ENCODE measurements around the gene ZNF445.
"Not testable (repeated sequence)": the region's sequence is repeated elsewhere in the genome, so short reads cannot be mapped to it uniquely, and the experiment has no call there.

DNA sequence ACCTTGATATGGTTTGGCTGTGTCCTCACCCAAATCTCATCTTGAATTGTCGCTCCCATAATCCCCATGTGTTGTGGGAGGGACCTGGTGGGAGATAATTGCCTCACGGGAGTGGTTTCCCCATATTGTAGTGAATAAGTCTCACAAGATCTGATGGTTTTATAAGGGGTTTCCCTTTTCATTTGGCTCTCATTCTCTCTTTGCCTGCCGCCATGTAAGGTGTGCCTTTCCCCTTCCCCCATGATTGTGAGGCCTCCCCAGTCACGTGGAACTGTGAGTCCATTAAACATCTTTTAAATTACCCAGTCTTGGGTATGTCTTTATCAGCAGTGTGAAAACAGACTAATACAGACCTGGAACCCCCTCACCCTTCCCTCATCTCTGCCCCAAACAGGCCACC, 59.4 kb downstream of the ZNF445 start:
- TF ChIP-seq POLR2A, EP300, POLR2AphosphoS5 (IDR thresholded peaks at IDR 0.05): not testable (repeated sequence)
- TF ChIP-seq, protein P1, sequence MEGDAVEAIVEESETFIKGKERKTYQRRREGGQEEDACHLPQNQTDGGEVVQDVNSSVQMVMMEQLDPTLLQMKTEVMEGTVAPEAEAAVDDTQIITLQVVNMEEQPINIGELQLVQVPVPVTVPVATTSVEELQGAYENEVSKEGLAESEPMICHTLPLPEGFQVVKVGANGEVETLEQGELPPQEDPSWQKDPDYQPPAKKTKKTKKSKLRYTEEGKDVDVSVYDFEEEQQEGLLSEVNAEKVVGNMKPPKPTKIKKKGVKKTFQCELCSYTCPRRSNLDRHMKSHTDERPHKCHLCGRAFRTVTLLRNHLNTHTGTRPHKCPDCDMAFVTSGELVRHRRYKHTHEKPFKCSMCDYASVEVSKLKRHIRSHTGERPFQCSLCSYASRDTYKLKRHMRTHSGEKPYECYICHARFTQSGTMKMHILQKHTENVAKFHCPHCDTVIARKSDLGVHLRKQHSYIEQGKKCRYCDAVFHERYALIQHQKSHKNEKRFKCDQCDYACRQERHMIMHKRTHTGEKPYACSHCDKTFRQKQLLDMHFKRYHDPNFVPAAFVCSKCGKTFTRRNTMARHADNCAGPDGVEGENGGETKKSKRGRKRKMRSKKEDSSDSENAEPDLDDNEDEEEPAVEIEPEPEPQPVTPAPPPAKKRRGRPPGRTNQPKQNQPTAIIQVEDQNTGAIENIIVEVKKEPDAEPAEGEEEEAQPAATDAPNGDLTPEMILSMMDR (IDR thresholded peaks at IDR 0.05) = not testable (repeated sequence)
